Naive thymus-derived CD4-positive, alpha-beta T cell (primary cell): Measurements from ENCODE around the gene ANKRD10. TPM values are rescaled to one million over a fixed set of nuclear protein-coding genes. Genes with fewer than 3 reads are reported as not detected.
A peak's percentile ranks its signal among the peaks of the same experiment; 100 is the strongest.

ENCODE experiments used
- ATAC-seq: fragments of 150-1000 bp; cut with Tn5 transposase; 2 replicates; pipeline ENCODE4 v1.10.0; 2021; ENCODE audit warnings: mild to moderate bottlenecking, moderate library complexity
- CTCF ChIA-PET: fragments of 350-600 bp; sonication (Branson Sonifier 250); formaldehyde crosslinking; loops from one replicate; lab custom pipeline; 2021; ENCODE audit warnings: antibody characterized with exemption; lab: Charles Lee
- POLR2A ChIA-PET: fragments of 350-600 bp; sonication (Branson Sonifier 250); formaldehyde crosslinking; loops from one replicate; lab custom pipeline; 2021; ENCODE audit warnings: antibody characterized with exemption, inconsistent platforms; lab: Charles Lee
- DNase-seq, 9 donors: peaks; one replicate each; pipeline versions ENCODE4 v3.0.0 to v3.0.0-alpha.2; 2020 to 2022; ENCODE audit warnings: mixed read lengths in 1 of 9
- H3K27ac ChIP-seq: one replicate; pipeline ENCODE4 v1.7.0; 2013; ENCODE audit warnings: mild to moderate bottlenecking, low read depth, low read length, moderate library complexity
- H3K27me3 ChIP-seq, 2 donors: one replicate each; pipeline ENCODE4 v1.7.0; 2013; ENCODE audit warnings: low read length in 2 of 2, mild to moderate bottlenecking in 2 of 2, moderate library complexity in 2 of 2; ENCODE audit not compliant: control insufficient read depth in 2 of 2, insufficient read depth in 2 of 2
- H3K36me3 ChIP-seq, 3 experiments: 1 replicate in 2 of 3; 2 replicates in 1 of 3; pipeline ENCODE4 v1.7.0; 2013; ENCODE audit warnings: low read length in 3 of 3, mild to moderate bottlenecking in 3 of 3, moderate library complexity in 1 of 3; ENCODE audit not compliant: insufficient read depth in 3 of 3, control insufficient read depth in 2 of 3
- H3K4me1 ChIP-seq, 2 donors: one replicate each; pipeline ENCODE4 v1.7.0; 2013; ENCODE audit warnings: low read length in 2 of 2, mild to moderate bottlenecking in 2 of 2, moderate library complexity in 1 of 2; ENCODE audit not compliant: control insufficient read depth in 2 of 2, insufficient read depth in 2 of 2
- H3K4me3 ChIP-seq: 2 replicates; pipeline ENCODE4 v1.7.0; 2013; ENCODE audit warnings: mild to moderate bottlenecking, low read length
- H3K9me3 ChIP-seq, 3 experiments: 1 replicate in 2 of 3; 2 replicates in 1 of 3; pipeline ENCODE4 v1.7.0; 2013; ENCODE audit warnings: low read length in 3 of 3; ENCODE audit not compliant: control insufficient read depth in 2 of 3
- H3K27ac Mint-ChIP-seq, 9 donors: one replicate each; pipeline ENCODE4 v1.8.0; 2020 to 2022; ENCODE audit warnings: mixed read lengths in 9 of 9, mild to moderate bottlenecking in 8 of 9, moderate library complexity in 5 of 9, inconsistent platforms in 2 of 9
- H3K27me3 Mint-ChIP-seq, 5 donors: one replicate each; pipeline ENCODE4 v1.8.0; 2021 to 2022; ENCODE audit warnings: mixed read lengths in 5 of 5, mild to moderate bottlenecking in 1 of 5
- H3K36me3 Mint-ChIP-seq, 5 donors: one replicate each; pipeline ENCODE4 v1.8.0; 2020 to 2022; ENCODE audit warnings: mixed read lengths in 5 of 5, mild to moderate bottlenecking in 3 of 5, inconsistent platforms in 1 of 5
- H3K4me1 Mint-ChIP-seq, 7 donors: one replicate each; pipeline ENCODE4 v1.8.0; 2020 to 2022; ENCODE audit warnings: mixed read lengths in 7 of 7, mild to moderate bottlenecking in 3 of 7, inconsistent platforms in 1 of 7
- H3K4me3 Mint-ChIP-seq, 10 donors: one replicate each; pipeline ENCODE4 v1.8.0; 2020 to 2022; ENCODE audit warnings: mild to moderate bottlenecking in 10 of 10, mixed read lengths in 10 of 10, moderate library complexity in 6 of 10, inconsistent platforms in 2 of 10
- H3K9me3 Mint-ChIP-seq, 11 donors: one replicate each; pipeline ENCODE4 v1.8.0; 2020 to 2022; ENCODE audit warnings: mixed read lengths in 11 of 11, mild to moderate bottlenecking in 4 of 11, inconsistent platforms in 1 of 11, moderate library complexity in 1 of 11
- intact Hi-C, 2 donors: fragments of 100-400 bp; cut with micrococcal nuclease; formaldehyde crosslinking; loops; one replicate each; pipeline ENCODE4 v1.15.1; 2023
- polyA plus RNA-seq, 2 donors: library from polyadenylated mRNA; unstranded; fragments of 300-500 nt; fragmentation: Illumina TruSeq; gene quantifications; one replicate each; pipeline ENCODE4 v1.2.3, GENCODE V29; 2021
- total RNA-seq, 6 experiments: library from RNA in 5 of 6; stranded (reverse) in 5 of 6; gene quantifications; 1 replicate in 5 of 6; 2 replicates in 1 of 6; pipeline ENCODE4 v1.2.3 and lab custom pipeline; 2021 to 2026

The ANKRD10 gene
- total and polyA plus RNA-seq, 7 experiments from 2014 or later = 53.2 to 155 (median 130) TPM

DNA sequence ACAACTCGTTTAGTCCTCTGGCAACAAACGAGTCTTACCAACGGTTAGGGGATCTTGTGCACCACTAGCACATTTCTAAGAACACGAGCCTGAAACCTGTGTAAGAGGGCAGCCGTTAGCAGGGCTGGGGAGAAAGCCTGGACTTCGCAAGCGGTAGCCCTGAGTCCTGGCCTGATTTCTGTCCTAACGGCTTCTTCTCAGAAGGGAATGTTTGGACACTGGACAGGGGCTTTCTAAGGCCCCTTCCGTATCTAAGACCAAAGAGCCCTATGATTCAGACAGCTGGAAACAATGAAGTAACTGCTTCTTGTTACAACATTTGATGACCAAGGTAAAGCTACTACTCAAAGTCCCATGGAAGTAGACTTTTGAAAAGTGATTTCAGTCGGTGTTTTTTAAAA, 2.2 kb downstream of the ANKRD10 start:
- POLR2A ChIA-PET = no interaction called here
- DNase-seq = no peak
- ATAC-seq = no peak
- H3K4me1 ChIP-seq = peaks cover 22 to 23% of the 10 kb centered on the region in 2 donors
- CTCF ChIA-PET = no interaction called here
- H3K27me3 Mint-ChIP-seq = no peaks in the 10 kb centered on the region
- H3K36me3 Mint-ChIP-seq = peaks cover 0 to 31% (median 12%) of the 10 kb centered on the region in 5 donors
- H3K36me3 ChIP-seq = peaks cover 0 to 25% (median 13%) of the 10 kb centered on the region in 3 experiments
- intact Hi-C loops = loop anchor here (1.0 to 10.0 kb wide), 3 partner anchors 22 to 472 kb away; partner anchors contain the start of gene RAB20 (in 1 of the 2)
- no peaks in the 10 kb centered on the region for H3K27me3 ChIP-seq
- no peaks in the 10 kb centered on the region for H3K9me3 ChIP-seq
- no peaks in the 10 kb centered on the region for H3K9me3 Mint-ChIP-seq
- H3K4me3 ChIP-seq = peak overlapping the region; percentile 82
- peak overlapping the region; percentile 89 for H3K27ac ChIP-seq
- peak overlapping the region; percentile 34 to 97 (median 90) for H3K4me3 Mint-ChIP-seq
- peaks cover 42 to 79% (median 67%) of the 10 kb centered on the region in 7 donors for H3K4me1 Mint-ChIP-seq
- H3K27ac Mint-ChIP-seq = peak overlapping the region in 6 of 9 donors; percentile 83 to 93 (median 89)

DNA sequence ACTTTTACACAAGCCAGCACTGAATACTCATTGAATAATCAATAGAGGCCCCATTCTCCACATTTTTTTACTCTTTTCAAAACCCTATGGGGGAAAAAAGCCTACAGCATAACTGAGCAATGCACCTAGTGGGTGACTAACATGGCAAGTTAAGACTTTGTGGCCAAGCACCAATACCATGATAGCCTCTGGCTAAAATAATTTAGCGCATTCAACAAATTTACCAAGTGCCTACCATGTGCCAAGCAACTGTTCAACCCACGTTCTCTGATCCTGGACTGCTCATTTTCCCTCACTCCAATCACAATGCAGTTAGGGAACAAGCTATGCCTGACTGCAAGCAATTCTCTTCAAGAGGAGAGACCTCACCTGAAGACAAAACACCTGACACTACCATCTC, 3.0 kb downstream of the ANKRD10 start:
- ATAC-seq (no peak), DNase-seq (no peak)
- intact Hi-C loops = loop anchor here (2.0 to 10.0 kb wide), 2 partner anchors 21 to 473 kb away; no protein-coding TSS in a partner anchor
- Histone ChIP-seq H3K36me3 (peaks cover 0 to 25% (median 13%) of the 10 kb centered on the region in 3 experiments), H3K9me3 (no peaks in the 10 kb centered on the region), H3K4me3 (no peak overlapping the region), H3K27ac (no peak overlapping the region), H3K4me1 (peaks cover 22 to 23% of the 10 kb centered on the region in 2 donors), H3K27me3 (no peaks in the 10 kb centered on the region)
- POLR2A ChIA-PET = no interaction called here
- peak overlapping the region in 1 of 9 donors; percentile 46 for H3K27ac Mint-ChIP-seq
- peaks cover 0 to 32% (median 14%) of the 10 kb centered on the region in 5 donors for H3K36me3 Mint-ChIP-seq
- no peaks in the 10 kb centered on the region for H3K27me3 Mint-ChIP-seq
- CTCF ChIA-PET = no interaction called here
- H3K9me3 Mint-ChIP-seq = no peaks in the 10 kb centered on the region
- peak overlapping the region in 7 of 10 donors; percentile 20 to 97 (median 90) for H3K4me3 Mint-ChIP-seq
- H3K4me1 Mint-ChIP-seq = peaks cover 40 to 79% (median 72%) of the 10 kb centered on the region in 7 donors

DNA sequence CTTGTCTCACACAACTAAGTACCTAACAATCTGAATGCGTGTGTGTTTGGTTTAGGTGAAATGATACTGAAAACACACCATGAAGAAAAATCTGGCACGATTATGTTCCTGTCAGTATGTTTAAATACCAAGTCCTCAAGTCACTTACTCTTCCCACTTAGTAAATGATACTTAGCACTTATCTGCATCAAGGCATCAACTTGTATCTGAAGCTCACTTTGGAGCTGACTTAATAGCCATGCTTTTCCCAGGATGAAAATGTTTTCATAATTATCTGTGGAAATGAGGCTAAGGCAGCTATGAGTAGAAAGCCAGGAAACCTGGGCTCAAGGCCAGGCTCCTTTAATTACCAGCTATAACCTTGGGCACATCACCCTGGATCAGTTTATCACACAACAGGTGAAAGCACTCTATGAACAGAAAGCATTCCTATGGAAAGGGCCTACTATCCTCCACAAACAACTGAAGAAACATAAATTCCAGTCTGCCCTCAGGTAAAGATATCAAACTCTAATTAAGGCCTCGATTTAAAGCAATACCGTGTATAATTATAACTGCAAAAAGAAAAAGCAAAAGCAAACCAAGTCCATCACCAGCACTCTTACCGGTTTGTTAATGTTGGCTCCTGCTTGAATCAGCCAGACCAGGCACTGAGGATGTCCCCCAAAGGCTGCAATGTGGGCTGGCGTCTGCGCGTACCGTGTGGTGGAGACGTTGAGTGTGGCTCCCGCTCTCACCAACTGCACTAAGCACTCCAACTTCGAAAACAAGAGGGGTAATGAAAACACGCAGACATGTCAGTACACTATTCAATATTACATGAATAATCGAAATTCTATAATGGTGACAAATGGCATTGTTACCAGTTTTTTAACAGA, 4.6 kb downstream of the ANKRD10 start:
- H3K36me3 Mint-ChIP-seq = peaks cover 0 to 42% (median 23%) of the 10 kb centered on the region in 5 donors
- peak overlapping the region in 3 of 10 donors; percentile 13 to 41 (median 21) for H3K4me3 Mint-ChIP-seq
- no peaks in the 10 kb centered on the region for H3K9me3 Mint-ChIP-seq
- Histone ChIP-seq H3K27me3 (no peaks in the 10 kb centered on the region), H3K4me1 (peaks cover 14 to 18% of the 10 kb centered on the region in 2 donors), H3K27ac (no peak overlapping the region), H3K4me3 (no peak overlapping the region), H3K9me3 (no peaks in the 10 kb centered on the region), H3K36me3 (peaks cover 0 to 39% (median 13%) of the 10 kb centered on the region in 3 experiments)
- peak overlapping the region in 1 of 9 donors; percentile 23 for H3K27ac Mint-ChIP-seq
- DNase-seq (no peak), ATAC-seq (no peak)
- H3K4me1 Mint-ChIP-seq = peaks cover 42 to 81% (median 74%) of the 10 kb centered on the region in 7 donors
- CTCF ChIA-PET = no interaction called here
- no peaks in the 10 kb centered on the region for H3K27me3 Mint-ChIP-seq
- POLR2A ChIA-PET = interaction anchor here (0.8 kb wide), 1 partner anchor 53 kb away, joined by 3 read pairs; no protein-coding TSS in a partner anchor
- intact Hi-C loops = loop anchor here in 1 of 2 donors (10.0 kb wide), 1 partner anchor 475 kb away; no protein-coding TSS in a partner anchor

DNA sequence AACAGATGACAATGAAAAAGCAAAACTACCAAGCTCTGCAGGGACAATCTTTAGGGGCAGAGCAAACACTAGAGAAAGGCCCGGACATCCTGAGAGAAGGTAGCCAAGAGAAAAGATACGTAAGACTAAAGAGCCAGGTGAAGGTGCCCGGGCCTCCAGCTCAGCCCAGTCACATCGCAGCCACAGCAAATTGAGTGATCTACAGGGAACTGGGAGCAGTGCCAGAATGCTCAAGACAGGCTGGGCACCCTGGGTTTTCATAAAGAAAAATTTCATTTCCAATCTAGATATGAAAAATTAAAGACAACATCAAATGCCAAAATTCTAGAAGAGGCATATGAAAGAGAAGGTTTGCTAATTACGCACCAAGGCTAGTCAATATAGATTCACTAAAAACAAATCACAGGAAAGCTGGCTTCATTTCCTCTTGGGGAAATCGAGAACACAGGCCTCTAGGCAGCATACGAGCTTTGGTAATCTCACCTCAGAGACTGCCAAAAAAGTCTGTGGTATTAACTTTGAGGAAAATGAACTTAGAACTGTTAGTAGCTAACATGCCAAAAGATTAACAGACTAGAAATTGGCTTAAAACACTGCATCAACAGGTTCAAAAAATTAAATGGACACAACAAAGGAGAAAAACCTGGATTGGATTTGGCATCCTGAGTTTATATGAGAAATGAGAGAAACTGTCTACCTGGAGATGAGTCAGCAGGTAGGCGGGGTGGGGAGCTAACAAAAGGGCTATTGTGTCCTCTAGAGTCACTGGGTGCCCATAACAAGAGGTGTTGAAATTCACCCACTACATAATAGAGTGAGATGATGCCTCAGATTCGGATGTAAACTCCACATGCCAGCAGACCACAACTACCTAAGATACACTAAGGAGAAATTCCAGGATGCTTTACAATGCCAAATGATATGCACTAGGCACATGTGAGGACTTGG, 6.6 kb downstream of the ANKRD10 start:
- no peaks in the 10 kb centered on the region for H3K9me3 ChIP-seq
- ChIA-PET CTCF (interaction anchor here (0.6 kb wide), 1 partner anchor 316 kb away, joined by 4 read pairs; no protein-coding TSS in a partner anchor), POLR2A (interaction anchor here (0.7 kb wide), 1 partner anchor 27 kb away, joined by 3 read pairs; no protein-coding TSS in a partner anchor)
- peaks cover 42 to 76% (median 71%) of the 10 kb centered on the region in 7 donors for H3K4me1 Mint-ChIP-seq
- H3K27ac Mint-ChIP-seq = peak overlapping the region in 1 of 9 donors; percentile 7
- peaks cover 6 to 39% (median 16%) of the 10 kb centered on the region in 3 experiments for H3K36me3 ChIP-seq
- H3K4me3 ChIP-seq = no peak overlapping the region
- H3K27me3 Mint-ChIP-seq = no peaks in the 10 kb centered on the region
- ATAC-seq = no peak
- intact Hi-C loops = no loop called here
- H3K27ac ChIP-seq = no peak overlapping the region
- DNase-seq = no peak
- H3K27me3 ChIP-seq = no peaks in the 10 kb centered on the region
- peak overlapping the region in 1 of 10 donors; percentile 34 for H3K4me3 Mint-ChIP-seq
- H3K4me1 ChIP-seq = peaks cover 14 to 17% of the 10 kb centered on the region in 2 donors
- no peaks in the 10 kb centered on the region for H3K9me3 Mint-ChIP-seq
- peaks cover 0 to 52% (median 21%) of the 10 kb centered on the region in 5 donors for H3K36me3 Mint-ChIP-seq

DNA sequence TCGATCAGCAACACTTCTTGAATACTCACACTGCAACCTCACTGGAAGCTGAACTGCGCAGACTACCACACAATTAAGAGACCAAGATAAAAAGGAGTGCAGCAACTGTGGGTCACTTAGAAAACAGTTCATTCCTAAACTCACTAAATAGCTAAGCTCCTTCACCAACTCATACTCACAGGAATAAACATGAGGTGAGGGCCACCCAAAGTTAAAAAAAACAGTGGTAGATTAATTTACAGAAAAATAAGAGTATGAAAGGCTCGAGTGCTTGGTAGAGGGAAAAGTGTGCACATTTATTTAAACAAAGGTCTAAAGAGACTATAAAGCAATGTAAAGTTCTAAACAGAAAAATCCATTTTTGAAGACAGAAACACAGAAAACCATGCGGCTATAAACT, 7.6 kb downstream of the ANKRD10 start:
- Mint-ChIP-seq H3K9me3 (no peaks in the 10 kb centered on the region), H3K27ac (peak overlapping the region in 1 of 9 donors; percentile 14), H3K4me3 (peak overlapping the region in 1 of 10 donors; percentile 7), H3K4me1 (peaks cover 34 to 73% (median 65%) of the 10 kb centered on the region in 7 donors), H3K27me3 (no peaks in the 10 kb centered on the region), H3K36me3 (peaks cover 0 to 58% (median 21%) of the 10 kb centered on the region in 5 donors)
- intact Hi-C loops = no loop called here
- peaks cover 6 to 46% (median 16%) of the 10 kb centered on the region in 3 experiments for H3K36me3 ChIP-seq
- peaks cover 7% of the 10 kb centered on the region in 2 donors for H3K4me1 ChIP-seq
- no peaks in the 10 kb centered on the region for H3K27me3 ChIP-seq
- H3K4me3 ChIP-seq = no peak overlapping the region
- CTCF ChIA-PET = no interaction called here
- H3K27ac ChIP-seq = no peak overlapping the region
- no peak for ATAC-seq
- DNase-seq = no peak
- POLR2A ChIA-PET = interaction anchor here (0.7 kb wide), 1 partner anchor 26 kb away, joined by 3 read pairs; no protein-coding TSS in a partner anchor
- H3K9me3 ChIP-seq = no peaks in the 10 kb centered on the region
